Umbilical cord (tissue), 2 donors: ENCODE measurements around the gene YES1. TPM values are rescaled to one million over a fixed set of nuclear protein-coding genes. Genes with fewer than 3 reads are reported as not detected.
"Not testable (repeated sequence)": the region's sequence is repeated elsewhere in the genome, so short reads cannot be mapped to it uniquely, and the experiment has no call there.

Experiments
- DNase-seq: peaks from one replicate; pipeline ENCODE4 v3.0.0-alpha.2; 2015; ENCODE audit warnings: low spot score
- total RNA-seq: library from RNA; depleted of rRNA; stranded (reverse); fragments of >200 nt; gene quantifications from one replicate; pipeline ENCODE4 v1.2.3, GENCODE V29; 2014; ENCODE audit warnings: low replicate concordance; ENCODE audit not compliant: insufficient read depth

Gene YES1
- total RNA-seq, 1 donor from 2014 or later: 86.2 TPM

- DNase-seq: no peak
These were observed 12.1 kb upstream of the YES1 start for GRCh38 chr18:824179-824578.

- no peak for DNase-seq
These were observed 8.6 kb upstream of the YES1 start for GRCh38 chr18:820591-821165.

- DNase-seq: no peak
These were observed 4.8 kb upstream of the YES1 start for GRCh38 chr18:816869-817268.

- no peak for DNase-seq
These were observed 4.1 kb upstream of the YES1 start for GRCh38 chr18:816088-816653.

GRCh38 chr18:815353-815752, 3.3 kb upstream of the YES1 start:
- no peak for DNase-seq

GRCh38 chr18:814300-815084, 2.5 kb upstream of the YES1 start:
- DNase-seq: no peak

GRCh38 chr18:813172-814071, 1.4 kb upstream of the YES1 start:
- no peak for DNase-seq

- peak; percentile 86 for DNase-seq
These were observed 532 bp upstream of the YES1 start for GRCh38 chr18:812376-813171.

GRCh38 chr18:811182-811891, 705 bp downstream of the YES1 start:
- peak; percentile 19 for DNase-seq

GRCh38 chr18:809985-810642, 1.9 kb downstream of the YES1 start:
- no peak for DNase-seq

GRCh38 chr18:809228-809627, 2.8 kb downstream of the YES1 start:
- DNase-seq: not testable (repeated sequence)

GRCh38 chr18:808502-808901, 3.5 kb downstream of the YES1 start:
- no peak for DNase-seq

- DNase-seq: no peak
These were observed 4.0 kb downstream of the YES1 start for GRCh38 chr18:808086-808485.

- no peak for DNase-seq
These were observed 6.3 kb downstream of the YES1 start for GRCh38 chr18:805755-806110.

- DNase-seq: no peak
These were observed 6.9 kb downstream of the YES1 start for GRCh38 chr18:805008-805754.

GRCh38 chr18:801137-801536, 10.9 kb downstream of the YES1 start:
- no peak for DNase-seq

- no peak for DNase-seq
These were observed 12.1 kb downstream of the YES1 start for GRCh38 chr18:799943-800342.

GRCh38 chr18:795383-795782, 16.7 kb downstream of the YES1 start:
- not testable (repeated sequence) for DNase-seq

GRCh38 chr18:789397-789796, 22.6 kb downstream of the YES1 start:
- DNase-seq: no peak
